ENCODE measurements around the gene CPLANE2.
"Not testable (repeated sequence)": the region's sequence is repeated elsewhere in the genome, so short reads cannot be mapped to it uniquely, and the experiment has no call there.

The CPLANE2 gene

GRCh38 chr1:16196874-16197273 is 40.1 kb downstream of the CPLANE2 start:
- no peak for TF ChIP-seq CTCF (IDR thresholded peaks at IDR 0.05; ENCODE audit: low read length, missing control alignments)
- DNase-seq (ENCODE audit: low read depth): no peak

GRCh38 chr1:16196139-16196538 is 40.8 kb downstream of the CPLANE2 start:
- not testable (repeated sequence) for DNase-seq (ENCODE audit: low read depth); H3K4me3 ChIP-seq (replicated peaks; ENCODE audit: low read depth, low read length)

More at GRCh38 chr1:16196874-16197273, 40.1 kb downstream of the CPLANE2 start:
- H3K4me3 ChIP-seq (replicated peaks; ENCODE audit: low read depth, low read length): no peak overlapping the region

- DNase-seq (ENCODE audit: low read depth): no peak
- no peak overlapping the region for H3K4me3 ChIP-seq (replicated peaks; ENCODE audit: low read depth, low read length)
- TF ChIP-seq CTCF (IDR thresholded peaks at IDR 0.05; ENCODE audit: low read length, missing control alignments): no peak
These were observed 41.5 kb downstream of the CPLANE2 start for GRCh38 chr1:16195518-16195905.

- TF ChIP-seq CTCF (IDR thresholded peaks at IDR 0.05; ENCODE audit: low read length, missing control alignments): no peak
- DNase-seq (ENCODE audit: low read depth): no peak
- no peak overlapping the region for H3K4me3 ChIP-seq (replicated peaks; ENCODE audit: low read depth, low read length)
These were observed 45.0 kb downstream of the CPLANE2 start for GRCh38 chr1:16191916-16192546.

- TF ChIP-seq CTCF (IDR thresholded peaks at IDR 0.05; ENCODE audit: low read length, missing control alignments): no peak
- DNase-seq (ENCODE audit: low read depth): no peak
- no peak overlapping the region for H3K4me3 ChIP-seq (replicated peaks; ENCODE audit: low read depth, low read length)
These were observed 45.7 kb downstream of the CPLANE2 start for GRCh38 chr1:16191309-16191708.

GRCh38 chr1:16189921-16190621 is 46.9 kb downstream of the CPLANE2 start:
- no peak for TF ChIP-seq CTCF (IDR thresholded peaks at IDR 0.05; ENCODE audit: low read length, missing control alignments)
- no peak for DNase-seq (ENCODE audit: low read depth)
- no peak overlapping the region for H3K4me3 ChIP-seq (replicated peaks; ENCODE audit: low read depth, low read length)

- no peak overlapping the region for H3K4me3 ChIP-seq (replicated peaks; ENCODE audit: low read depth, low read length)
- no peak for DNase-seq (ENCODE audit: low read depth)
- no peak for TF ChIP-seq CTCF (IDR thresholded peaks at IDR 0.05; ENCODE audit: low read length, missing control alignments)
These were observed 48.0 kb downstream of the CPLANE2 start for GRCh38 chr1:16189003-16189402.
